Esophagus muscularis mucosa (tissue), 4 donors: ENCODE results near the gene KLF13. TPM values are rescaled to one million over a fixed set of nuclear protein-coding genes. Genes with fewer than 3 reads are reported as not detected.

Experiments
- DNase-seq: peaks from one replicate; pipeline ENCODE4 v3.0.0-alpha.2; 2017; ENCODE audit errors: extremely low spot score
- H3K27ac ChIP-seq, 4 donors: fragments of 200-600 bp; sonication (generic); replicated peaks in 1 of 4; 1 replicate in 3 of 4; 2 replicates in 1 of 4; pipeline ENCODE4 v1.5.1; 2016 to 2019; ENCODE audit warnings: mild to moderate bottlenecking in 1 of 4
- H3K27me3 ChIP-seq, 4 donors: fragments of 200-600 bp; sonication (generic); one replicate each; pipeline versions ENCODE4 v1.5.1 to v1.6.0; 2016 to 2019
- H3K36me3 ChIP-seq, 4 donors: fragments of 200-600 bp; sonication (generic); one replicate each; pipeline ENCODE4 v1.5.1; 2016 to 2019
- H3K4me1 ChIP-seq, 4 donors: fragments of 200-600 bp; sonication (generic); one replicate each; pipeline ENCODE4 v1.5.1; 2016 to 2019
- H3K4me3 ChIP-seq, 4 donors: fragments of 200-600 bp; sonication (generic); 1 replicate in 2 of 4; 2 replicates in 2 of 4; pipeline ENCODE4 v1.5.1; 2016 to 2019; ENCODE audit warnings: mild to moderate bottlenecking in 4 of 4, moderate library complexity in 1 of 4
- H3K9me3 ChIP-seq, 4 donors: fragments of 200-600 bp; sonication (generic); 1 replicate in 3 of 4; 2 replicates in 1 of 4; pipeline ENCODE4 v1.5.1; 2016 to 2019
- EP300 ChIP-seq: sonication (generic); formaldehyde crosslinking; IDR thresholded peaks from one replicate; pipeline ENCODE4 v1.6.1; 2017; ENCODE audit warnings: antibody characterized with exemption
- POLR2A ChIP-seq: fragments of 450-650 bp; IDR thresholded peaks from one replicate; pipeline ENCODE4 v1.6.1; 2017; ENCODE audit warnings: antibody characterized with exemption, moderate library complexity, mild to moderate bottlenecking, low read depth
- POLR2AphosphoS5 ChIP-seq, 2 donors: sonication (generic); formaldehyde crosslinking; IDR thresholded peaks; one replicate each; pipeline ENCODE4 v1.6.1; 2017; ENCODE audit warnings: antibody characterized with exemption in 2 of 2
- WGBS: methylation state at CpG from one replicate; pipeline ENCODE4 v1.1.5; 2018; 5-methylcytosine and 5-hydroxymethylcytosine counted together
- intact Hi-C: fragments of 100-400 bp; cut with DNase I; formaldehyde crosslinking; loops from one replicate; pipeline ENCODE4 v1.15.1; 2023
- total RNA-seq, 4 donors: library from RNA; depleted of rRNA; stranded (reverse); fragments of >200 nt; gene quantifications; one replicate each; pipeline versions ENCODE4 v1.1.0 to v1.2.1, GENCODE V29; 2016
- TF ChIP-seq, protein P1 (sequence below), 3 experiments: fragments of 200-600 bp in 2 of 3; fragments of 450-650 bp in 1 of 3; sonication (generic) in 2 of 3; IDR thresholded peaks; one replicate each; pipeline ENCODE4 v1.5.1; 2017 to 2019; ENCODE audit warnings: antibody characterized with exemption in 3 of 3, mild to moderate bottlenecking in 2 of 3, moderate library complexity in 1 of 3

Gene KLF13
- total RNA-seq, 4 donors from 2014 or later: 57.3 to 109 (median 74.2) TPM

DNA sequence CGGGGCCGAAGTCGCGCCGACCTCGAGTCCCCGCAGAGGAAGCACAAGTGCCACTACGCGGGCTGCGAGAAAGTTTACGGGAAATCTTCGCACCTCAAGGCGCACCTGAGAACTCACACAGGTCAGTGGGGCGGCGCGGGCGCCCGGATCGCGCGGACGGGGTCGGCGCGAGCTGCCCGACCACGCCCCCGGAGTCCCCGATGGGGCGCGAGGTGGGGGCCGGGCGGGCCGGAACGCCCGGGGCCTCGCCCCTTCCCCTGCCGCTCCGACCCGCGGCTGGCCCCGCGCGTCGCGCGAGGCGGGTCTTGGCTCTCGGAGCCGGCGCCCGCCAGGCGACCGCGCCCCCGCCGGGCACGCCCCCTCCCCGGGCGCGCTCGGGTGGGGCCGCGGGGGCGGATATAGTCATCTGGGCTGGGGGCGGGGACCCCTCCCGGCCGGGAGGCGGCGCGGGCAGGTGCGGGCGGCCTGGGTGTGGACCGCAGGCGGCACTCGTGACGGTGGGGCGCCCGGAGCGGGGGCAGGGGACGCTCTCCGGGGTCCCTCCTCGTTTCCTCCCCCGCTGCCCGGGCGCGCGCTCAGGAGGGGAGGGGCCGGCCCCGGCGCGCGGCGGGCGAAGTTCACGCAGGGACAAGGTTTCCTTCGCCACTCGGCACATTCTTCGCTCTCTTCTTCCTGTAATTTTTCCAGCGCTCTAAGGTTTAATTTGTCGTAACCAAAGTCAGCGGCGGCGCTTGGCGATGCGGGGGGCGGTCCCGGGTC, 1.2 kb downstream of the KLF13 start:
- Histone ChIP-seq H3K27ac (peak overlapping the region; percentile 98 to 100 (median 100)), H3K36me3 (no peaks in the 10 kb centered on the region), H3K27me3 (no peaks in the 10 kb centered on the region), H3K9me3 (no peaks in the 10 kb centered on the region), H3K4me3 (peak overlapping the region; percentile 83 to 96 (median 92)), H3K4me1 (peaks cover 54 to 59% (median 58%) of the 10 kb centered on the region in 4 donors)
- intact Hi-C loops: loop anchor here (2.0 to 5.0 kb wide), 4 partner anchors 37 to 109 kb away; no protein-coding TSS in a partner anchor
- no peak for DNase-seq
- 0% methylated on average over 1 of the region's 108 CpGs for WGBS
- TF ChIP-seq, protein P1, sequence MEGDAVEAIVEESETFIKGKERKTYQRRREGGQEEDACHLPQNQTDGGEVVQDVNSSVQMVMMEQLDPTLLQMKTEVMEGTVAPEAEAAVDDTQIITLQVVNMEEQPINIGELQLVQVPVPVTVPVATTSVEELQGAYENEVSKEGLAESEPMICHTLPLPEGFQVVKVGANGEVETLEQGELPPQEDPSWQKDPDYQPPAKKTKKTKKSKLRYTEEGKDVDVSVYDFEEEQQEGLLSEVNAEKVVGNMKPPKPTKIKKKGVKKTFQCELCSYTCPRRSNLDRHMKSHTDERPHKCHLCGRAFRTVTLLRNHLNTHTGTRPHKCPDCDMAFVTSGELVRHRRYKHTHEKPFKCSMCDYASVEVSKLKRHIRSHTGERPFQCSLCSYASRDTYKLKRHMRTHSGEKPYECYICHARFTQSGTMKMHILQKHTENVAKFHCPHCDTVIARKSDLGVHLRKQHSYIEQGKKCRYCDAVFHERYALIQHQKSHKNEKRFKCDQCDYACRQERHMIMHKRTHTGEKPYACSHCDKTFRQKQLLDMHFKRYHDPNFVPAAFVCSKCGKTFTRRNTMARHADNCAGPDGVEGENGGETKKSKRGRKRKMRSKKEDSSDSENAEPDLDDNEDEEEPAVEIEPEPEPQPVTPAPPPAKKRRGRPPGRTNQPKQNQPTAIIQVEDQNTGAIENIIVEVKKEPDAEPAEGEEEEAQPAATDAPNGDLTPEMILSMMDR (IDR thresholded peaks at IDR 0.05): no peak
- peak; percentile 41 to 49 for TF ChIP-seq POLR2AphosphoS5 (IDR thresholded peaks at IDR 0.05)
- TF ChIP-seq POLR2A: peak; percentile 20

DNA sequence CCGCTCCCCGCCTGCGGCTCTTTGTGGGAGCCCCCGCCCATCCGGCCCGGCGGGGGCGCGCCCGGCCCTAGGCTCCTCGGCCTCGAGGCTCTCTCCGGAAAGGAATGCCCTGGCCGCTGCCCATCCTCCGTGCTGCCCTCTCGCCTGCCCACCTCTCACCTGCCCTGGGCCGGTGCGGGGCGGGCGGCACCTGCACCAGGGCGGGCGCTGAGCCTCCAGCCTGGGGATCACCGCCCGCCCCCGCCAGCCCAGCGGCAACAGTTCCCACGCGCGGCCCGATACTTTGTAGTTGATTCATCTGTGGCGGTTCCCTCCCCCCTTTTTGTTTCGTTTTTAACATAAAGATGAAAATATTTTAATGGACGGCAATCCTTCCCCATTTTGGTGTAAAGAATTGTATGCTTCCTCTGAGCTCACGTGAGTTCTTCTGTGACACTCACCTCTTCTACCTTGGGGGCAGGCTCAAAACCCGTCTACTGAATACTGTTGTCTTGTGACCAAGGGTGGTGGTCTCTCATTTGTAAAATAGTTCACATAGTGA, 1.9 kb downstream of the KLF13 start:
- Histone ChIP-seq H3K9me3 (no peaks in the 10 kb centered on the region), H3K27ac (peak overlapping the region; percentile 98 to 100 (median 100)), H3K4me3 (peak overlapping the region; percentile 83 to 96 (median 92)), H3K36me3 (no peaks in the 10 kb centered on the region), H3K4me1 (peaks cover 61 to 66% (median 64%) of the 10 kb centered on the region in 4 donors), H3K27me3 (no peaks in the 10 kb centered on the region)
- no peak for TF ChIP-seq EP300
- TF ChIP-seq, protein P1 (IDR thresholded peaks at IDR 0.05): no peak
- TF ChIP-seq POLR2AphosphoS5 (IDR thresholded peaks at IDR 0.05): no peak
- no peak for DNase-seq
- WGBS: 2% methylated on average over 19 of the region's 35 CpGs
- intact Hi-C loops: loop anchor here (2.0 to 5.0 kb wide), 3 partner anchors 36 to 109 kb away; no protein-coding TSS in a partner anchor

DNA sequence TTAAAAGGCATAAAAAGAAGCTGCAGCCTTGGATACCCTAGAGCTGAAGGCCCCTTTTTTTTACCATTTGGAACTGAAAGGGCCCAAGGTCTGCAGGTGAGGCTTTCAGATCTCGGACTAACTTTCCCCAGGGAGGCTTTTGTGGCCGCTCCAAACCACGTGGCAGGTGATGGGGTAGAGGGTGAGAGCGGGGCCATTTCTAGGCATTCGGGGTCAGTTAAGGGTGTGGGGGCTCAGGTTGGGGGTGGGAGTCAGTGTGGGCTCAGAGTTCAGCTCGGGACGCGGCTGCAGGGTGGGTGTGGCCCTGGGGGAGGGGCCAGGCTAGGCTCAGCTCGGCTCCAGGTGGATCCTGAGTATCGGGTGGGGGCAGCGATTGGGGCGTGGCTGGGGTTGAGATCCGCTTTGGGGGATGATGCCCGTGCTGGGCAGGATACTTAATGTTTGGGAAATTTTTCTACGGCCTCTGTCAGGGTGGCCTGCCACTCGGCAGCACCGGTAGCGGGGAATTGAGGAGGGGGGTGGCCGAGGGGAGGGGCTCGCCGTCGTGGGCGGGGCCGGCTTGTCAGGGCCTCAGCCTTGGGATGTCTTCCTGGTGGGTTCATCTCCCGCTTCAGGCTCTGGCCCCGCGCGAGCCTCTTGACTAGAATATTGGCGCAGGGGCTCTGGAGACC, 2.5 kb downstream of the KLF13 start:
- H3K27me3 ChIP-seq: no peaks in the 10 kb centered on the region

DNA sequence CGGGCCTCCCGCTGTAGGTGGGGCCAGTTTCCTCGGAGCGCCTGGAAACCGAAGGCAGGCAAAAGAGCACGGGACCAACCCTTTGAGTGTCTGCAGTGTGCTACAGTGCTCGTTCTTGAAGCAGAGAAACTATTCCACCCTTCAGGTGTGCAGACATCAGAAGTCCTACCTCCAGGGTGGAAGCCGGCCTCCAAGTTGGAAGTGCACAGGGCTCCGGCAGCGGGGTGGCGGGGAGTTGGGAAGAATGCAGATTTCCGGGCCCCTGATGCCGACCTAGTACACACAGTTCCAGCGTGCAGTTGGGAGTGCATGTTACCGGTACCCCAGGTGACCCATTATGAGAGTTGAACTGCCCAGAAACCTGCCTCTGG, 3.0 kb downstream of the KLF13 start:
- DNase-seq: no peak
- Histone ChIP-seq H3K9me3 (no peaks in the 10 kb centered on the region), H3K27me3 (no peaks in the 10 kb centered on the region), H3K4me3 (peak overlapping the region; percentile 83 to 96 (median 92)), H3K4me1 (peaks cover 68 to 74% (median 72%) of the 10 kb centered on the region in 4 donors), H3K36me3 (no peaks in the 10 kb centered on the region), H3K27ac (peak overlapping the region; percentile 98 to 100 (median 100))
- 85% methylated on average over 9 of the region's 15 CpGs for WGBS
- intact Hi-C loops: loop anchor here (2.0 to 5.0 kb wide), 3 partner anchors 35 to 108 kb away; no protein-coding TSS in a partner anchor
- TF ChIP-seq, protein P1 (IDR thresholded peaks at IDR 0.05): no peak
- no peak for TF ChIP-seq POLR2A
- no peak for TF ChIP-seq EP300
- TF ChIP-seq POLR2AphosphoS5 (IDR thresholded peaks at IDR 0.05): no peak

More for the DNA sequence above, 2.5 kb downstream of the KLF13 start:
- intact Hi-C loops: loop anchor here (2.0 to 5.0 kb wide), 3 partner anchors 36 to 108 kb away; no protein-coding TSS in a partner anchor
- no peak for DNase-seq
- Histone ChIP-seq H3K27ac (peak overlapping the region; percentile 98 to 100 (median 100)), H3K36me3 (no peaks in the 10 kb centered on the region), H3K4me3 (peak overlapping the region; percentile 83 to 96 (median 92)), H3K9me3 (no peaks in the 10 kb centered on the region), H3K4me1 (peaks cover 67 to 72% (median 70%) of the 10 kb centered on the region in 4 donors)
- TF ChIP-seq, protein P1 (IDR thresholded peaks at IDR 0.05): no peak
- TF ChIP-seq EP300 (no peak), POLR2AphosphoS5 (IDR thresholded peaks at IDR 0.05) (no peak), POLR2A (no peak)
- WGBS: 32% methylated on average over 18 of the region's 29 CpGs
